Astrocyte of the spinal cord (primary cell): Measurements from ENCODE around the gene TMTC2.

ENCODE experiments used
- DNase-seq: peaks from one replicate; pipeline ENCODE4 v3.0.0; 2011; ENCODE audit warnings: low read depth, low spot score
- H3K4me3 ChIP-seq: 2 replicates; pipeline ENCODE4 v1.5.1; 2011; ENCODE audit warnings: low read depth, mild to moderate bottlenecking, low read length, moderate library complexity
- CTCF ChIP-seq: IDR thresholded peaks from 2 replicates; pipeline ENCODE4 v1.5.1; 2012; ENCODE audit warnings: low read depth, mild to moderate bottlenecking, low read length, inconsistent platforms
- in situ Hi-C: cut with HindIII; loops from 2 replicates; pipeline ENCODE4 v1.10.0; 2017; ENCODE audit warnings: low sequenced_read_pairs

The TMTC2 gene

DNA sequence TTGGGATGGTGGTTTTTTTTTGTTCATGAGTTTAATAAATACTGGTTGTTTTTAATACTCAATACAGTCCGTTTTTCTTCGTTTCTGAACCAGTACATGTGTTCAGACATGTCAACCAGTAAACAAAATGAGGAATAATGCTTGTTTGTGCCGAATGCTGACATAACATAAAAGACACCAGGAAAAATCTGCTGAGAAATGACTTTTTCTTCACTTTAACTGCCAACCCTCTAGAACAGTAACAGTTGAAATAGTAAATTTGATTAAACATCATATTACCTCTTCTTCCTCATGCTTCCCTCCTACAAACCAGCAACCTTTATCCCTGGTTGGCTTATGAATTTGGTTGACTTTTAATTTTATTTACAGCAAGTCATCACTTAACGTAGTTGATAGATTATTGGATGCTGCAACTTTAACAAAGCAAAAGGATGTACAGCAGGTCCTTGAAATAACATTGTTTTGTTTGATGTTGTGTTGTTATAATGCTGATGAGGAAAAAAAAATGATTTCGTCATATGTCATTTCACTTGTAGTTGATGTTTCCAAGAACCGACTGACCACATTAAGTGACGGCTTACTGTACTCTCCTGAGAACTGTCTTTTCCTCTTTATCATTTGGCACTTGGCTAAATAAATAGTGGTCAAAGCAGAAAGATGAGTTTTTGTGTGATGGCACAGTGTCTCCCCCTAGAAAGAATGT, 340.5 kb downstream of the TMTC2 start:
- no peak for DNase-seq
- in situ Hi-C loops, result no loop called here
- no peak overlapping the region for H3K4me3 ChIP-seq
- no peak for TF ChIP-seq CTCF

GRCh38 chr12:83031196-83031595, 344.5 kb downstream of the TMTC2 start:
- H3K4me3 ChIP-seq, result no peak overlapping the region
- in situ Hi-C loops, result no loop called here
- no peak for DNase-seq
- TF ChIP-seq CTCF, result no peak

DNA sequence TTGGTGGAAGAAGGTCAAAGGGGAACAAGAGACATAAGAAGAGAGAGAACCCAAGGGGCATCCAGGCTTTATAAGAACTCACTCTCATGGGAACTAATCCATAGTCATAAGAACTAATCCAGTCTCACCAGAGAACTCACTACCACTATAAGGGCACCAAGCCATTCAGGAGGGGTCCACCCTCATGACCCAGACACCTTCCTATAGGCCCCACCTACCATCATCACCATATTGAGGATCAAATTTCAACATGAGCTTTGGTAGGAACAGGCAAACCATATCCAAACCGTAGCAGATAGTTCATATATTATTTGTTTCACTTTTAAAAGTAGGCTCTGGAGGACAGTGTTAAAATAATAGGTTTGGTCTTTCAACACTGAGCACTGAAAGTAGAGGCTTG, 350.1 kb downstream of the TMTC2 start:
- in situ Hi-C loops, result no loop called here
- no peak overlapping the region for H3K4me3 ChIP-seq
- no peak for DNase-seq
- TF ChIP-seq CTCF, result no peak

- H3K4me3 ChIP-seq, result no peak overlapping the region
- in situ Hi-C loops, result no loop called here
- DNase-seq, result no peak
- TF ChIP-seq CTCF, result no peak
These were observed 352.7 kb downstream of the TMTC2 start for GRCh38 chr12:83039413-83039812.

DNA sequence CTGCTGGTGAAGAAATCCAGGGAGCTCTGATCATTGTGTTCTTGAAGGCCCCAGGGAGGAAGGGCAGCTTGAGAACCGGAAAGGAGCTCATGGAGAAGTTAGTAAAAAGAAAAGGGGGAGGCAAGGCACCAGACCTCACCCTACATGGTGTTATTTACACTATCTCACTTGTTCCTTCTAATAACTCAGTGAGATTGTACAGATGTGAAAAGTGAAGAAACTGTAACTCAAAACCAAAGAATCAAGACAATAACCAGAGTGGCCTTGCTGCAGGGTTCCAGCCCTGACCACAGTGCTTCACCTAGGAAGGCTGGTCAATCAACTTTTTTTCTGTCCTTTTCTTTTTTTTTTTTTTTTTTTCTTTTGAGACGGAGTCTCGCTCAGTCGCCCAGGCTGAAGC, 353.6 kb downstream of the TMTC2 start:
- in situ Hi-C loops, result no loop called here
- no peak for TF ChIP-seq CTCF

GRCh38 chr12:83040991-83041390, 354.3 kb downstream of the TMTC2 start:
- DNase-seq, result no peak
- H3K4me3 ChIP-seq, result no peak overlapping the region
- in situ Hi-C loops, result no loop called here
- TF ChIP-seq CTCF, result no peak

More for the DNA sequence above, 353.6 kb downstream of the TMTC2 start:
- no peak for DNase-seq
- H3K4me3 ChIP-seq, result no peak overlapping the region
